Aorta (tissue), 5 donors: Measurements from ENCODE around the gene PAPPA. TPM values are rescaled to one million over a fixed set of nuclear protein-coding genes. Genes with fewer than 3 reads are reported as not detected.

Source experiments
- ATAC-seq: fragments of 200-7000 bp; cut with Tn5 transposase; one replicate; pipeline ENCODE4 v1.9.1; 2022; ENCODE audit warnings: moderate library complexity; ENCODE audit not compliant: low FRiP score
- DNase-seq, 2 donors: peaks; one replicate each; pipeline ENCODE4 v3.0.0-alpha.2; 2020
- H3K27ac ChIP-seq, 2 donors: one replicate each; pipeline ENCODE4 v1.5.1; 2013; ENCODE audit warnings: low read length in 2 of 2, mild to moderate bottlenecking in 2 of 2, moderate library complexity in 2 of 2, control low read depth in 1 of 2, inconsistent platforms in 1 of 2, low read depth in 1 of 2
- H3K27me3 ChIP-seq, 2 donors: one replicate each; pipeline ENCODE4 v1.6.1; 2013; ENCODE audit warnings: control low read depth in 1 of 2, low read length in 1 of 2, mild to moderate bottlenecking in 1 of 2, moderate library complexity in 1 of 2; ENCODE audit not compliant: insufficient read depth in 2 of 2, control insufficient read depth in 1 of 2
- H3K36me3 ChIP-seq, 2 donors: one replicate each; pipeline ENCODE4 v1.6.1; 2013; ENCODE audit warnings: control low read depth in 1 of 2, low read length in 1 of 2, mild to moderate bottlenecking in 1 of 2; ENCODE audit not compliant: insufficient read depth in 2 of 2, control insufficient read depth in 1 of 2
- H3K4me1 ChIP-seq, 2 donors: one replicate each; pipeline ENCODE4 v1.6.1; 2013; ENCODE audit warnings: low read length in 2 of 2, control low read depth in 1 of 2, mild to moderate bottlenecking in 1 of 2, moderate library complexity in 1 of 2; ENCODE audit not compliant: insufficient read depth in 2 of 2, control insufficient read depth in 1 of 2
- H3K4me3 ChIP-seq, 2 donors: one replicate each; pipeline ENCODE4 v1.5.1; 2013; ENCODE audit warnings: low read length in 2 of 2, control low read depth in 1 of 2, mild to moderate bottlenecking in 1 of 2
- H3K9me3 ChIP-seq: one replicate; pipeline ENCODE4 v1.6.1; 2013; ENCODE audit warnings: mild to moderate bottlenecking, low read length; ENCODE audit not compliant: control insufficient read depth
- WGBS, 2 donors: extraction: QIAGEN DNeasy Blood & Tissue Kit; methylation state at CpG; one replicate each; pipeline ENCODE4 v1.1.7; 2013; 5-methylcytosine and 5-hydroxymethylcytosine counted together
- intact Hi-C, 2 donors: fragments of 100-400 bp; cut with DNase I; formaldehyde crosslinking; loops; one replicate each; pipeline versions ENCODE4 v1.14.2 to v1.15.0; 2022
- polyA plus RNA-seq, 2 donors: library from polyadenylated mRNA; stranded (reverse); fragments of 200-250 nt; gene quantifications; one replicate each; pipeline ENCODE4 v1.2.3, GENCODE V29; 2013
- total RNA-seq, 2 donors: library from RNA; stranded (reverse); fragmentation: NEBNext Ultra II Directional; extraction: Animal tissue kit (Norgen Biotek cat#: 25700); gene quantifications; one replicate each; pipeline ENCODE4 v1.2.1, GENCODE V29; 2021
- donor health status: healthy with polysubstance abuse.
- donor health status: Bipolar disorder and iron deficiency.
- donor health status: DM: no; HTN: no; CAD: no.
- donor health status: DM: no; HTN: no; CAD: no.
- donor health status: DM: yes; HTN: yes; CAD: no.

PAPPA gene
- total and polyA plus RNA-seq, 4 donors = 0.50 to 16.6 (median 7.3) TPM

DNA sequence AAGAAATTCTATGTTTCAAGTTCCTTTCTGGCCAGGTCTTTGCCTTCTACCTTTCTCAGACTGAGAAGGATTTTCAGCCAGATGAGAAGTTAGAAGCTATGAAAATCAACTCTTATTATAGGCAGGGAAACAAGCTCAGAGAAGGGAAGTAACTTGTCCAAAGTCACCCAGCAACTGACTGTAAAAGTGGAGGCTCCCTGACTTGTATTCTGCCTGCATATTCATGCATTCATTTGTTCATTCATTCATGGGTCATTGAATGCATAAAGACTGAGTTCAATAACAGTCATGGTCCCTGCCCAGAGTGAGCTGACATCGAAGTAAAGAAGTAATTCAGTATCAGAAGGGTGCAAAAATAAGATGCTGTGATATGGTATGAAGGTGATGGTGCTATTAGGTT, 239.6 kb downstream of the PAPPA start:
- no peaks in the 10 kb centered on the region for H3K4me1 ChIP-seq

DNA sequence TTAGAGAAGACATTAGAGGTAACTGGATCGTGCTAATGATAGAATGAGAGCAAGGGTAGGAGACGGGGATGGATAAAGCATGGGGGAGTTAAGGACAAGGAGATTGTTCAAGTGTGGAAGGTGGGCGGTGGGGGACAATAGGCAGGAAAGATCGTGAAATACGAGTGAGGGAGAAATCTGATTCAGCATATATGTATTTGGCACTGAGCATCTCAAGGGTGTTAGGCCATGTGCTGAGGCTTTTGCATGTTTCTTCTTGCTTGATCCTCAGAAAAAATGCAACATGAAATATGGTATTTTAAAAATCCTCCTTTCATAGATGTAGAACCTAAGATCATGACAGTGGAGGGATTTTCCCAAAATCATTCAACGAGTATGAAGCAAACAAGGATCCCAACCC, 240.5 kb downstream of the PAPPA start:
- WGBS, 2 donors = 95 to 98% methylated on average over 6 of the region's 6 CpGs
- DNase-seq = no peak
- no peak for ATAC-seq
- H3K4me1 ChIP-seq = no peaks in the 10 kb centered on the region
- H3K36me3 ChIP-seq = peaks cover 6 to 11% of the 10 kb centered on the region in 2 donors
- no peak overlapping the region for H3K27ac ChIP-seq
- H3K9me3 ChIP-seq = no peaks in the 10 kb centered on the region
- H3K27me3 ChIP-seq = no peaks in the 10 kb centered on the region
- no peak overlapping the region for H3K4me3 ChIP-seq
- intact Hi-C loops = no loop called here

More for the DNA sequence above, 239.6 kb downstream of the PAPPA start:
- peaks cover 6 to 11% of the 10 kb centered on the region in 2 donors for H3K36me3 ChIP-seq
- H3K4me3 ChIP-seq = no peak overlapping the region
- no peak for ATAC-seq
- H3K9me3 ChIP-seq = no peaks in the 10 kb centered on the region
- intact Hi-C loops = no loop called here
- no peak overlapping the region for H3K27ac ChIP-seq
- no peak for DNase-seq
- no peaks in the 10 kb centered on the region for H3K27me3 ChIP-seq
- 95 to 100% methylated on average over 1 of the region's 1 CpG for WGBS, 2 donors

- intact Hi-C loops = no loop called here
- DNase-seq (no peak), ATAC-seq (no peak)
- H3K4me3 ChIP-seq = no peak overlapping the region
- H3K9me3 ChIP-seq = no peaks in the 10 kb centered on the region
- H3K36me3 ChIP-seq = peaks cover 6 to 14% of the 10 kb centered on the region in 2 donors
- H3K27me3 ChIP-seq = no peaks in the 10 kb centered on the region
- WGBS, 2 donors = 94 to 96% methylated on average over 5 of the region's 5 CpGs
- no peak overlapping the region for H3K27ac ChIP-seq
- H3K4me1 ChIP-seq = no peaks in the 10 kb centered on the region
Observed at GRCh38 chr9:116394894-116395698, 241.5 kb downstream of the PAPPA start.

DNA sequence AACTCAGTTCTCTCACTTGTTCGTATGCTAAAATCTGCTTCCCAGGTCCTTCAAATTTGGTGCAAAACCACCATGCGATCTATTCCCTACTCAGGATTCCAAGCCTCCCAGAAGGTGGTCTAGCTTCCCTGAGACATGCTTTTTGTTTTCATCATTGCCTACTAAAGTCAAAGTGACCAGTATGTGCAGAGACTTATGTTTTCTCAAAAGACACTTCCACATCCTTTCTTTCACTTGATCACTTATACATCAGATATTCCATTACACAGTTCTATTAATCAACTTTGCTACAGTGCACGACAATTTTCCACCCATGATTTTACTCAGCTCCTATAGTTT, 242.1 kb downstream of the PAPPA start:
- DNase-seq (no peak), ATAC-seq (no peak)
- Histone ChIP-seq H3K4me1 (no peaks in the 10 kb centered on the region), H3K27me3 (no peaks in the 10 kb centered on the region), H3K27ac (no peak overlapping the region), H3K36me3 (peaks cover 6 to 11% of the 10 kb centered on the region in 2 donors), H3K9me3 (no peaks in the 10 kb centered on the region), H3K4me3 (no peak overlapping the region)
- intact Hi-C loops = no loop called here
- 86 to 91% methylated on average over 3 of the region's 3 CpGs for WGBS, 2 donors

DNA sequence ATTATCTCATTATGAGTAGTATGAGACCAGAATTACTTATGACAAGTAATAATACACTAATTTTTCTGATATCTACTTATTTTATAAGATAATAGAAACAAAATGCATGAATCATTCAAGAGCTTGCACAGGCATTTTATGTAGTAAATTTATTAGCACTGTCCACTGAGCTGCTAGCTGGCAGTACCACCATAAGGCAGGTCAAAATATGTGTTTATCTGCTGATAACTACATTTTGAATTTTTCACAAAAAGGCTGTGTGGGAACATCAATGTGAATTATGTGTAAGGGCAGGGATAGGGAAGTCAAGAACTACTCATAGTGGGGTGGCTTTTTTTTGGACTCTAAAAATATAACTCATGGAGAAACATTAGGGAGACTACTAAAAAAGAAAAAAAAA, 249.6 kb downstream of the PAPPA start:
- ATAC-seq (no peak), DNase-seq (no peak)
- H3K4me1 ChIP-seq = no peaks in the 10 kb centered on the region
- intact Hi-C loops = no loop called here
- H3K27ac ChIP-seq = no peak overlapping the region
- no peak overlapping the region for H3K4me3 ChIP-seq
- no peaks in the 10 kb centered on the region for H3K27me3 ChIP-seq
- H3K36me3 ChIP-seq = peaks cover 0 to 3% of the 10 kb centered on the region in 2 donors
- no peaks in the 10 kb centered on the region for H3K9me3 ChIP-seq

GRCh38 chr9:116404228-116404627, 250.6 kb downstream of the PAPPA start:
- Histone ChIP-seq H3K27me3 (no peaks in the 10 kb centered on the region), H3K9me3 (no peaks in the 10 kb centered on the region), H3K36me3 (peaks cover 0 to 1% of the 10 kb centered on the region in 2 donors), H3K27ac (no peak overlapping the region), H3K4me1 (no peaks in the 10 kb centered on the region), H3K4me3 (no peak overlapping the region)
- no peak for ATAC-seq
- 97 to 99% methylated on average over 3 of the region's 3 CpGs for WGBS, 2 donors
- intact Hi-C loops = no loop called here
- no peak for DNase-seq

DNA sequence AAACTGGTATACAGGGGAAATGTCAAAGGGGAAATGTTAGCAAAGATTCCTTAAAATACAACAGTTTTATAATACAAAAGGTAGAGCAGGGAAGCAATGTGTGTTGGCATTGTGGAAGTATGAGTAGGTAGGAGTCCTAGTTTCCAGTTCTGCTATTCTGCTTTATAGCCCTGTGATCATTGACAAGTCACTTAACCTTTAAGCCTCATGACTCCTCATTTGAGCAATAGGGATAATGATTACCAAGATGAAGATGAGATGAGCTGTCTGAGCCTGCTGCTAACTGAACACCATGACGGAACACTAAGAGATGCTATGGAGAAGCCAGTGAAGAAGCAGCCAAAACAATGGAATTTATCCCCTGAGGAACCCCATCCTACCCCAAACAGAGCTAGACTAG, 251.7 kb downstream of the PAPPA start:
- no peak for ATAC-seq
- intact Hi-C loops = no loop called here
- WGBS, 2 donors = 100% methylated on average over 1 of the region's 1 CpG
- Histone ChIP-seq H3K27ac (no peak overlapping the region), H3K9me3 (no peaks in the 10 kb centered on the region), H3K4me3 (no peak overlapping the region), H3K27me3 (no peaks in the 10 kb centered on the region), H3K36me3 (no peaks in the 10 kb centered on the region), H3K4me1 (no peaks in the 10 kb centered on the region)
- no peak for DNase-seq

GRCh38 chr9:116406469-116406868, 252.9 kb downstream of the PAPPA start:
- no peaks in the 10 kb centered on the region for H3K27me3 ChIP-seq
- no peak for ATAC-seq
- no peaks in the 10 kb centered on the region for H3K36me3 ChIP-seq
- DNase-seq = no peak
- no peak overlapping the region for H3K27ac ChIP-seq
- intact Hi-C loops = no loop called here
- 0 to 9% methylated on average over 2 of the region's 2 CpGs for WGBS, 2 donors
- no peaks in the 10 kb centered on the region for H3K4me1 ChIP-seq
- no peaks in the 10 kb centered on the region for H3K9me3 ChIP-seq
- no peak overlapping the region for H3K4me3 ChIP-seq

- no peaks in the 10 kb centered on the region for H3K4me1 ChIP-seq
- H3K4me3 ChIP-seq = no peak overlapping the region
- H3K27ac ChIP-seq = no peak overlapping the region
- intact Hi-C loops = no loop called here
- DNase-seq = no peak
- WGBS, 2 donors = 93 to 95% methylated on average over 2 of the region's 2 CpGs
- H3K27me3 ChIP-seq = no peaks in the 10 kb centered on the region
- H3K36me3 ChIP-seq = no peaks in the 10 kb centered on the region
- H3K9me3 ChIP-seq = no peaks in the 10 kb centered on the region
- no peak for ATAC-seq
Observed at GRCh38 chr9:116409129-116409528, 255.5 kb downstream of the PAPPA start.
